Measurements from ENCODE around the gene NTNG1. TPM values are rescaled to one million over a fixed set of nuclear protein-coding genes. Genes with fewer than 3 reads are reported as not detected.

NTNG1 gene
- polyA plus RNA-seq, 3 donors = 0.07 to 0.79 (median 0.43) TPM

DNA sequence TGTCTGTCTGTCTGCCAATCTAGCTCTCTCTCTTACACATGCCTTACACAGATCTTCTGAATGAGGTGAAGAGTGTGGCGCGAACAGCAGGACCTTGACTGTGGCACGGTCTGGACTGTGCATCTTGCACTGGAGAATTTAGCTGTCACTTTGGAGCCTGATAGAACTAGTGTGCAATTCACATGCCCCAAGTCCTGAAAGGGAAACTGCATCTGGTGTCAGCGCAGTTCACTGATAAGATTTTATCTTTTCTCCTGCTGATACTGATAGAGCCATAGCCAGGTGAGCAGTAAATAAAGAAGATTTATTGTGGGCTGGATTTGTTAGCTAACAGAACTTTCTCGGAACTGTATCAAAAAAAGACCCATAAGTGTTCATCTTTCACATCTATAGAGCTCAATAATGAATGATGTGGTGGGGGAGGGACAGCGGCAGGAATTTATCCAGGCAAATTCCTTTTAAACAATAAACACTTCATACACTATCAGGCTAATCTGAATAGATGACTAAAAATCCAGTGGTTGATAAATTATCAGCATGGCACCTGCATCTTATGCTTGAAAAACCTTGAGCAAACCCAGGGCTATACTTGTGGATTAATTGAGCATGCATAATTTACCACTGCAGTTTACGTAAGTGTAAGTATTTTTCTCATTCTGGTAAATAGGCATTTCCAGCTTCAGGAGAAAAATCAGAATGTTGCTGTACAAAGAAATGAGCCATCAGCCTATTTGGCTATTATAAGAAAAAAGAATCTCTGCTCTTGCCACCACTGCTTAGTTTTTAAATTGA is 104.1 kb downstream of the NTNG1 start:
- no peak overlapping the region for H3K27ac ChIP-seq (ENCODE audit: low read depth, low read length)
- WGBS, 3 donors = 23 to 62% (median 56%) methylated on average over 7 of the region's 7 CpGs

DNA sequence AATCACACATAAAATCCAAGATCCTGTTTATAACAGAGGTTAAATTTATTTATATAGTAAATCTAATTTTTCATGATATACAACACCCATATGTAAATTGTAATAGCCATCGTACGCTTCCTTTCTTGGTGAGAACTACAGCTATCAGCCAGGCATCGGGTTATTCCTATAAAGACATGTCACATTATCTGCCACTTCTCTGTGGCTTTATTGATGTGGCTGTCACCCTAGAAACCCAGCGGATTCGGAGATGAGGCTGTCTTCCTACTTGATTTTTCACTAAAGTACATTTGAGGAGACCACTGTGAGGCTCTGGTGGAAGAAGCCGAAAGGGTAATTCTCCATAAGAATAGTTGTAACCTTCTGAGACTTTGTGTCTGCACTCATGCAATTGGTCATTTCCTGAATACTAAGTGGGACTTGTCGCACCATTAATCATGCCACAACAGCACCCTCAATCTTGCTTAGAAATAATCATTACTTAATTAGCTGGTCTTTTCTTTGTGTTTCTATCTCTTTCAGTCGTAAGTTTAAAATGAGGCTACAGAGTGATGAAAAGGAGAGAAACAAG is 106.0 kb downstream of the NTNG1 start:
- no peak overlapping the region for H3K27ac ChIP-seq (ENCODE audit: low read depth, low read length)
- 65 to 75% (median 71%) methylated on average over 8 of the region's 8 CpGs for WGBS, 3 donors

DNA sequence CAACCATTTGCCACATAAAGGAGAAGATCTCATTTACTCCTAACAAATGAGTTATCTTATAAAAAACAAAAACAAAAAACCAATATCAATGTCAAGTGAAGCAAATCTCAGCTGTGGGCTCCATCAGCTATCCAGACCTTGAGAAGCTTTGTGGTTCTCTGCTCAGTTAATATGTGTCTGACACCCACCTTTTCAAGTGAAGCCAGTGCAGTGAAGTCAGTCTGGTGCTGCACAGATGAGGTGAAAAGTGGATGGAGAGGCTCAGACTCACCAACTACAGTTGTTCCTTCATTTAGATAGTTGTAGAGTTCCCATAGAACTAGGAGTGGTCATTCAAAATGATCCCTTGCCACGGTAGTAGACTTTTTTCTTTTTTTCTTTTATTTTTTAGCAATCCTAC is 106.8 kb downstream of the NTNG1 start:
- no peak overlapping the region for H3K27ac ChIP-seq (ENCODE audit: low read depth, low read length)
- WGBS, 3 donors = 72 to 81% (median 73%) methylated on average over 1 of the region's 1 CpG

DNA sequence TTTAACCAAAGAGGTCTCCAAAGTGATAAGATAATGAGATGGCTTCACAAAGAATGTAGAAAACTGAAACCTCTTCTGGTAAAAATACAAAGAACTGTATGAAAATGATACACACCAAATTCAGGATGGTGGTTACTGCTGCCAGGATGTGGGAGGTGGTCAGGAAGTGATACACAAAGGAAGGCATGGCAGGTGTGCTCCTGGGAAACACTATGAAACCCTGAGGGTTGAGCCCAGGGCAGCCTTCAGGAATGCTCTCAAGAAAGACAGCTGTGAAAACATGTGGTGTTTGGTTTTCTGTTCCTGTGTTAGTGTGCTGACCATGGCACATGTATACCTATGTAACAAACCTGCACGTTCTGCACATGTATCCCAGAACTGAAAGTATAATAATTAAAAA is 109.3 kb downstream of the NTNG1 start:
- 52 to 59% (median 53%) methylated on average over 1 of the region's 1 CpG for WGBS, 3 donors
- H3K27ac ChIP-seq (ENCODE audit: low read depth, low read length) = no peak overlapping the region

DNA sequence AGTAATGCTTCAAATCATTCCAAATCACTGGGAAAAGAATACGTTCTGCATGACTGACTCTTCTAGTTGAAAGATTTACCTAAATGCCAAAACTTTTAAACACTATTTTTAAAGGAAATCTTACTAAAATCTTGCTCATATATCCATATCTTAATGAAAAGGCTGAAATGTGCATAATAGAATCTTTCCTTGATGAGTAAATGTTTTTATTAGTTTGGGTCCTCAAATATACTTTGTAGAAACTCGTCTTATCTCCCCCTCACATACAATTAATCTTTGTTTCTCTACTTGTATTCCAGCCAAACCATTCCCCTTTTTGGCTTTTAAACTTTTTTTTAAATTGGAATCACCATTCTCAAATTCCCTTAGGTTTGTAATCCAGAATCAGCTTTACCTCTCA is 110.2 kb downstream of the NTNG1 start:
- whole genome bisulfite sequencing, 3 donors = 44 to 66% (median 57%) methylated on average over 2 of the region's 2 CpGs
- no peak overlapping the region for H3K27ac ChIP-seq (ENCODE audit: low read depth, low read length)

DNA sequence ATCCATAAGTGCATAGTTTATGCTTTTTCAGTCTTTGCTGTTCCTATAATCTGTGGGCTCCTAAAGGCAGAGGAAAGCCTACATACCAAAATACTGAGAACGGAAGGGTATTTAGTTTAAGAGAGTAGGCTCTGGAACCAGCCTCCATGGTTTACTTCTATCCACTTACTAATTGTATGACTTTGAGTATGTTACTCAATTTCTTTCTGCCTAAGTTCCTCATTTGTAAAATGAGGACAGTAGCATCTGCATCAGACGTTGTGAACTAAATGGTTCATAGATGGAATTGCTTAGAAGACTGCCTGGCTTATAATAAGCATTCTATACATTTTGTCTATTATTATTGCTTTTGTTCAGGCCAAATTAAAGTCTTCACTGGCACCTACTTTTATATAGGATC is 111.0 kb downstream of the NTNG1 start:
- WGBS, 3 donors = 74 to 81% (median 75%) methylated on average over 2 of the region's 2 CpGs
- no peak overlapping the region for H3K27ac ChIP-seq (ENCODE audit: low read depth, low read length)

DNA sequence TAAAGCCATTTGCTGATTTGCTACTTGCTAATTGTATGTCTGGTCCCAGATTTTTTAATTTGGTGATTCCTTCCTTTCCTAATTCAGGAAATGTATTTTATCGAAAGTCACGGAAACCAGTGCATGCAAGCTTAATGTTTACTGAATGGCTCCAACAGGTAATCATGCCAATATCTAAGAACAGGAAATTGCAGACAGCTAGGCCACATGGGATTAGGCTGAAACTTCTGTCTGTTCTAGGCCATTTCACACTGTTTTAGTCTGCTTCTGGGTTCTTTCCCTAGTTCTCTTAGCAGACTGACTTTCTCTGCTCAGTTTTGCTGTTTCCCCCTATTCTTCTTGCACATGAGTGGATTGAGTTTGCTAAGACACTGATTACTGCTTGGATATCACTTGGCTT is 111.4 kb downstream of the NTNG1 start:
- 73 to 89% (median 75%) methylated on average over 2 of the region's 2 CpGs for WGBS, 3 donors
- no peak overlapping the region for H3K27ac ChIP-seq (ENCODE audit: low read depth, low read length)

DNA sequence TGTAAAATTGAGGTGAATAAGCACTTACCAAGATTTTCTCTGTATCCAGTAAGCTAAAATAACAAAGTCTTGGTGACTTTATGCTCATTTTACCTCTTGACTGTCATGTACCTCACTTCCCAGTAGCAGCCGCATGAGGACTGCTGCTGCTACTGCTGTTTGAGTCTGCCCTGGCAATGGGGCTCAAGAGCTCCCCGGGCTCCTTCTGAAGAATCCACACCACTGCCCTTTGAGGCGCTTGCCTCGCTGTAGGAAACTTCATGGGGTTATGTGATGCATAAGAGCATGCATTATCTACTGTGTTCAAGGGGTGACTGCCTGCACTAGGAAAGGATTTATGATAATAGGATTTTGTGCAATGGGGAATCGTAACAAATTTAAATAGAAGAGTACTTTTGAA is 113.5 kb downstream of the NTNG1 start:
- H3K27ac ChIP-seq (ENCODE audit: low read depth, low read length) = no peak overlapping the region
- 63 to 79% (median 78%) methylated on average over 5 of the region's 5 CpGs for whole genome bisulfite sequencing, 3 donors

DNA sequence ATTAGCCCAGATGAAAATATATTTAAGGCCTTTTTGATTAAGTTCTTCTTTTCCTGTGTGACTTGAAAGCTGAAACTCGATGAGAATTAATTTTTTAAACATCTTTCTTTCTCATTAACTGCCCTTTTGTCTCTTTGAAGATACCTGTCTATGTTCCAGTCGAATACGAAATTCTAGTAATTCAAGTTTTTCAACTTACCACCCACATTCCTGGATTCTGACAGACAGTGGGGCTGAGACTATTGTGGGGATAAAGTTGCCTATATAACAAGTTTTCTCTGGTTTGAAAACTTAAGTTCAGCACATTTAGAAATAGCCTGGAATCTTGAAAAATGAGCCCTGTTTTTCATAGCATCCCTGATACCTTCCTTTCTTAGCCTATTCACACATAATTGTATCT is 114.6 kb downstream of the NTNG1 start:
- WGBS, 3 donors = 26 to 79% (median 77%) methylated on average over 3 of the region's 3 CpGs
- H3K27ac ChIP-seq (ENCODE audit: low read depth, low read length) = no peak overlapping the region

DNA sequence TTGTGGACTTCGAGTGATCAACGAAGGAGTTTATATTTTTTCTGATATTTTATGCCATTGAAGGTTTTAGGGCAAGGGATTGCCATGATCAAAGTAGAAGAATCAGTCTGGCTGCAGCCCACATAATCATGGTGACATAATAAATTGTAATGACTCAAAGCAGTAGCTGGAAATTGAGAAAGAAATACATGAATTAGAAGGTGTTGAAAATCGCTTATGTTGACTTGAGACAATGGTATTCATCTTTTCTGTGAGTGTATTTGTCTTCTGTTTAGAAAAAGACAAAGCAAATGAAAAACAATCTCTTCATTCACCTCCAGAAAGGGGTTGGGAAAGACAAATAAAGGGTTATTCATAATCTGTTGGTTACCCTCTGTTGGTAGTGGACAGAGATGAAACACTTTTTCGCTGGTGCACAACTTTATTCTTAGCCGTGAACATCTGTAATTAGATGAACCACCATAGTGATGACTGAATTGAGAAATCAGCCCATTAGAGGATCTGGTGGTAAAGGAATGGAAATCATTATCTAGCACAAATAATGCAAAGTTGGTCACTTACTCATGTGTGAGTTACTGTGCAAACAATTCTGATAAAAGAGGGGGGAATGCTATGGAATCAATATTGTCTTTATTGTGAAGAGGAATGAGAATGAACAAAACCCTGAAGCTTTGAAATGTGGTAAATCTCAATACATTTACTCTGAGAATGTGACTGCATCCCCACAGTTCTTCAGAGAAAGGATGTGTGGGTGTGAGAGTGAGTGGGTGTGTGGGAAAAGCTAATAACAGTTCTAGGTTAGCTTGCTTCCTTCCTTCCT is 121.8 kb downstream of the NTNG1 start:
- WGBS, 3 donors = 69 to 92% (median 88%) methylated on average over 5 of the region's 5 CpGs
- H3K27ac ChIP-seq (ENCODE audit: low read depth, low read length) = no peak overlapping the region

DNA sequence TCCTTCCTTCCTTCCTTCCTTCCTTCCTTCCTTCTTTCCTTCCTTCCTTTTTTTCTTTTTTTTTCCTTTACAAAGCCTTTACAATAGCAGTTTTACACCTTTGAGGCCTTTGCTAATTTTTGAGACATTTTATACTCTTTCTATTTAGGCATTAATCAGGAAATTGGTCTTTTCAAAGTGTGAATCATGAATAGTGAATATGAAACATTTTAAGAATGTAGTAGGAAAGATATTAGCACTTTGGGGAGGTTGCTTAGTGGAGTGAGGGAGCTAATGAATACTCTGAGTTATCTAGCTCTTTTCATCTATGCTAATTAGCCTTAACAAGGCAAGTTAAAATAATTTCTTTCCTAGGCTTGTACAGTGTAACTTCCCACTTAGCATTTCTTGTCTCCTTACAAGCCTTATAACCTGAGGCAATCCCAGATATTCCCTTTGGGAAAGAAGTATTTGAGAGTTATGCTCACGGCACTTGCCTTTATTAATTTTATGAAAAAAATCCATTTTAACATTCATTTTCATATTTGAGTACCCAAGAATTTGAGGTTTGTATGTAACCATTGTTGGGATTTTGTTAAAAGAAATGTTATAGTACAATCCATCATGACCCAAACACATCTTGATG is 122.6 kb downstream of the NTNG1 start:
- no peak overlapping the region for H3K27ac ChIP-seq (ENCODE audit: low read depth, low read length)
- WGBS, 3 donors = 86 to 92% (median 87%) methylated on average over 1 of the region's 1 CpG

DNA sequence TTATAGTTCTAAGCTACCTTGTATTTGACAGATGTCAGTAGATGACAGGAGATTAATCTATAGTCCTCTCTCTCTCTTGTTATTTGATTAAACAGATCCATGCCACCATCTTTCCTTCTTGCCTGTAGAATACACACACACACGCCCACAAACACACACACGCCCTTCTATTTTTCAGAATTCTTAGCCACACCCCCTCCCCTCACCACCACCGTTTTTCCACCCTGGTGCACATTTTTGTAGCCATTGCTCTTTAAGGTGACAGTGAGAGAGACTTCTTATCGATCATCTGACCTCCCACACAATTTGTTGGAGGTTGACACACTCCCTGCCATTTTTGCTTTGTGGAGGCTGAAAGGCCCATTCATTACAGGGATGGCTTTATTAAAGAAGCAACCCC is 123.2 kb downstream of the NTNG1 start:
- no peak overlapping the region for H3K27ac ChIP-seq (ENCODE audit: low read depth, low read length)
- WGBS, 3 donors = 59 to 86% (median 83%) methylated on average over 4 of the region's 4 CpGs

DNA sequence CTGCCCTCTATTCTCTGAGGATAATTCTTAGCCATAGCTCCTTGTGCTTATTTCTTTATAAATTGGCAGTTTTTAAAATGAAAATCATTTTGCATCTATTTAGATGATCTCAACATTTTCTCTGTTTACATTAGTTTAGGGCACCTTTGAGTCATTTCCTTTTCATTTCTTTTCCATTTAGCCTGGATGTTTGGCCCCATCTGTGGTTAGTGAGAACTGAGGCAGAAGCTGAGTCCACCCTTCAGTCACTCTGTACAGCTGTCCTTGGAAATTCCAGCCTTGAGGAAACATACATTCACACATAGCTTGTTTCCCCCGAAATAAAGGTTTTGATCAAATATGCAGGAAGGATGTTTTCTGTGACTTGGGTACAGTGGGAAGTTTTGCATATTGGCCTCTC is 123.7 kb downstream of the NTNG1 start:
- H3K27ac ChIP-seq (ENCODE audit: low read depth, low read length) = no peak overlapping the region
- WGBS, 3 donors = 61 to 85% (median 68%) methylated on average over 1 of the region's 1 CpG

DNA sequence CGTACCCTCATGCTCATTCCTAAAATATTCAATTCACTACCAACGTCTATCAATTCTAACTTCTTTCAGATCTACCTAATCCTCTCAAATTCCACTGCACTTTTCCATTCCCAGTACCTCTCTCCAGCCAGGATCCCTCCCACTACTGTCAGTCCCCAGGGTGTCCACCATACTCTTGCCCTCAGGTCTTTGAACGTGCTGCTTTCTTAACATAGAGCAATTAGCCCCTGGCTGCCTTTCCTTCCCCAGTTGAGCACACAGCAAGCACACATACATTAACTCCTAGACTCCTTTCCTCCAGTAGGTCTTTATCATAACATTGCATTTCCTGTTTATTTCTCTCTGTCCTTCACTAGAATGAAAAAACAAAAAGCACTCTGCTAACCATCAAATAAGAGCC is 126.7 kb downstream of the NTNG1 start:
- 43 to 76% (median 71%) methylated on average over 3 of the region's 3 CpGs for WGBS, 3 donors
- H3K27ac ChIP-seq (ENCODE audit: low read depth, low read length) = no peak overlapping the region

DNA sequence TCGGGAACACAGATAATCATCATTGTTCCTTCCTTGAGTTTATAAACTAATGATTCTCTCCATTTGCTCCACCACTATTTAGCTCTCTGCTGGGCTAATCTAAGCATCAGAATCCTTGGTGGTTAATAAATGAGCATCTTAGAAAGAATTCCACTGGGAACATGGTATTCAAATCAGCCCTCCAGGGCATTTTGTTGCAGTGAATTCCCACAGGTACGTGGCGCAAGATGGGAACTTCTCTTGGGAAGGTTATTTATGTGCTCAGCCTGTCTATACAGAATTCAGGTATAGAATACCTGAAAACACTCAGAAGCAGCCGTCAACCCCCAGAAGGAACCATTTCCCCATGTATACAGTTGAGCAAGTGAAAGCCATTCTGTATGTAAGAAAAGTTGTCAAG is 131.5 kb downstream of the NTNG1 start:
- no peak overlapping the region for H3K27ac ChIP-seq (ENCODE audit: low read depth, low read length)
- WGBS, 3 donors = 81 to 89% (median 86%) methylated on average over 4 of the region's 4 CpGs

DNA sequence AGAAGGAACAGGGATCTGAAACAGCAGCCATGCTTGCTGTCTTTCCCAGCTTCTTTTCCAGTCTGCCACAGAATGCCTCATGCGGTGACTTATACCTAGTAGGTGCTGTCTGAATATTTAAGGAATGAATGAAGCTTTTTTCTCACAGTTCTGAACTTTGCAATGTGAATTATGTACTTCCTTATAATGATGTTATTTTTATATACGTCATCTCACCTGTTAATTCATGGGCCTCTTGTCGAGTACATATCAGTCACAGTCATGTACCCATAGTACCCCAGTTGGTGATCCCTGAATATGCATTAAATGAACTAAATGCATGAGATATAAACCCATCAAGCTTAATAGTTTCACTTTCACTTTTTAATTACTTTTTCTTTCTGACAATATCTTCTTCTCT is 132.7 kb downstream of the NTNG1 start:
- no peak overlapping the region for H3K27ac ChIP-seq (ENCODE audit: low read depth, low read length)
- WGBS, 3 donors = 68 to 78% (median 75%) methylated on average over 3 of the region's 3 CpGs

DNA sequence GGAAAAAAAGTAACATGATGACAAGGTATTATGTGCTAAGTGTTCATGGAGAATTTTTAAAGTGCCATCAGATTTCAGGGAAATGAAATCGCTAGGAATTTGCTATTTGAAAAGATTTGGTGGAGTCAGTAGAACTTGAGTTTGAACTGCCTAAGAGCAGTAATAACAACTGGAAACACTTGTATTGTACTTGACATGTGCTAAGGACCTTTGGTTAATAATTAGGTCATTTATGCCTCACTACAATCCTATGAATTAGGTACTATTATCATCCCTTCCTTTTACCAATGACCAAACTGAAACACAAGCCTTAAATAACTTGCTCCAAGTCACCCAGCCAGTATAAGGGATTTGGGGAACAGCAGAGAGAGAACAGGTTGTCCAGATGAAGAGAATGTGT is 133.4 kb downstream of the NTNG1 start:
- WGBS, 3 donors = 74 to 96% (median 84%) methylated on average over 1 of the region's 1 CpG
- H3K27ac ChIP-seq (ENCODE audit: low read depth, low read length) = no peak overlapping the region

DNA sequence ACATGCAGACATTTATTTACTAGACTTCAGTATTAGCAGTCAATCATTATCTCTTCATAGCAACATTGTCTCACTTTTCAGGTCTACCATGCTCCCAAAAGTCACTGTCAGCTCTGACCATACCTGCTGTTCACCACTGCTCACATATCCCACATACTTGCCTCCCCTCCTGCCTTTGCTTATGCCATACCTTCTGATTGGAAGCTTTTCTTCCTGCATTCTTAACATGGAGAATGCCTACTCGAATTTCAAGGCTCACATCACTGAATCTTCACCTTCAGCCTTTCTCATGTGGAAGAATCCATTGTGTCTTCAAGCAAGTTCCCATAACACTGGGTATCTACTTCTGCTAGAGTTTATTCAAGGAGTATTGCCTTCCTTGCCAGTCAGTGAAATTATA is 135.4 kb downstream of the NTNG1 start:
- no peak overlapping the region for H3K27ac ChIP-seq (ENCODE audit: low read depth, low read length)
- 18 to 59% (median 47%) methylated on average over 1 of the region's 1 CpG for WGBS, 3 donors

DNA sequence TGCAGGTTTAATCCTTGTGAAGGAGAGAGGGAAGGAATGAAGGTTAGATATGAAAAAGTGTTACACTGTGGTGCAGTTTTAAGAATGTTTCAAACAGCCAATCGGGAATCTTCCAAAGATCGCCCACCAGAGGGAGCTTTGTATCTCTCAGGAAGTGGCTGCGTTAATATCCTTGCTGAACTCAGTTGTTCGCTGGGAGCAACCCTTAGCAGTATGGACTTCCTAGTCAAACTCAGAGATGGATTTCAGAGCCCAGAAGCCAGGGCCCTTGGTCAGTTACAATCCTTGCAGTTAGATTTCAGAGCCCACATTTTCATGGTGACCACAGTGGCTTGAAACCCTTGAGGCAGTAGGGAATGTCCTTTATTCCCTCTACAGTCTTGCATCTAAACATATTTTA is 136.2 kb downstream of the NTNG1 start:
- H3K27ac ChIP-seq (ENCODE audit: low read depth, low read length) = no peak overlapping the region
- WGBS, 3 donors = 24 to 50% (median 46%) methylated on average over 4 of the region's 4 CpGs

All from adipose tissue (tissue), 3 donors.